ENCODE measurements around the gene CECR2.

Gene CECR2

GRCh38 chr22:17587629-17588028 lies 218.4 kb downstream of the CECR2 start:
- no peak for DNase-seq (ENCODE audit: low read depth)
- no peak for TF ChIP-seq CTCF (conservative IDR thresholded peaks at IDR 0.05; ENCODE audit: control insufficient read depth, insufficient read depth, low read depth, low read length)
- H3K4me3 ChIP-seq (ENCODE audit: control insufficient read depth, low read depth, low read length): no peak overlapping the region

- no peak overlapping the region for H3K4me3 ChIP-seq (ENCODE audit: control insufficient read depth, low read depth, low read length)
- no peak for DNase-seq (ENCODE audit: low read depth)
- TF ChIP-seq CTCF (conservative IDR thresholded peaks at IDR 0.05; ENCODE audit: control insufficient read depth, insufficient read depth, low read depth, low read length): no peak
Observed at GRCh38 chr22:17588606-17589005, 219.3 kb downstream of the CECR2 start.

GRCh38 chr22:17589810-17590375 lies 220.6 kb downstream of the CECR2 start:
- DNase-seq (ENCODE audit: low read depth): no peak
- TF ChIP-seq CTCF (conservative IDR thresholded peaks at IDR 0.05; ENCODE audit: control insufficient read depth, insufficient read depth, low read depth, low read length): no peak
- no peak overlapping the region for H3K4me3 ChIP-seq (ENCODE audit: control insufficient read depth, low read depth, low read length)

GRCh38 chr22:17590586-17590985 lies 221.3 kb downstream of the CECR2 start:
- DNase-seq (ENCODE audit: low read depth): no peak
- no peak for TF ChIP-seq CTCF (conservative IDR thresholded peaks at IDR 0.05; ENCODE audit: control insufficient read depth, insufficient read depth, low read depth, low read length)
- no peak overlapping the region for H3K4me3 ChIP-seq (ENCODE audit: control insufficient read depth, low read depth, low read length)

DNA sequence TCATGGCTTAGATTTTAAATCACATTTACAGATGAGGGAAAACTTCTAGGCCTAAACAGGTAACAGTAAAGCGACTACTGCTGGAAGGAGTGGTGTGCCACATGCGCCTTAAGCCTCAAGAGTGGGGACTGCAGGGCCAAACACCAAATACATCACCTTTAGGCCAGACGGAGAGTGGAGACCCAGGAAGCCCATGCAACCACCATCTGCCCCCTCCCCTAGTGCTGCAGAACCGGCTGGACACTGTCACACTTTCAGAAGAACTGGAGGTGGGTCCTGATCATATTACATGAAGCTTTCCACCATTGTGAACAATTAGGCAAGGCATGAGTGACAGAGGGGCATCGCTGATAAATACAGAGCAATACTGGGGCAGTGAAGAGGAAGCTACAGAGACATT lies 222.9 kb downstream of the CECR2 start:
- no peak overlapping the region for H3K4me3 ChIP-seq (ENCODE audit: control insufficient read depth, low read depth, low read length)
- DNase-seq (ENCODE audit: low read depth): no peak
- TF ChIP-seq CTCF (conservative IDR thresholded peaks at IDR 0.05; ENCODE audit: control insufficient read depth, insufficient read depth, low read depth, low read length): no peak

DNA sequence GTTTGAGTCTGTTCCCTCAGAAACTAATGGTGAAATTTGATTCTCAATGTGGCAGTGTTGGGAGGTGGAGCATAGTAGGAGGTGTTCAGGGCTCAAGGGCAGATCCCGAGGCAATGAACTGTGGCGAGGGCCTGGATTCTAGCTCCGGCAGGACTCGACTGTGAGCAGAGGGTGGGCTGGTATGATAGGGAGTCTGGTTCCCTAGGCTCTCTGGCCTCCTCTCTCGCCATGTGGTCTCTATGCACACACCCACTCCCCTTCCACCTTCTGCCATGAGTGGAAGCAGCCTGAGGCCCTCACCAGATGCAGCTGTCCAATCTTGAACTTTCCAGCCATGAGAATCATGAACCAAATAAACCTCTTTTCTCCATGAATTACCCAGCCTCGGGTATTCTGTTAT lies 227.0 kb downstream of the CECR2 start:
- DNase-seq (ENCODE audit: low read depth): no peak
- no peak overlapping the region for H3K4me3 ChIP-seq (ENCODE audit: control insufficient read depth, low read depth, low read length)
- no peak for TF ChIP-seq CTCF (conservative IDR thresholded peaks at IDR 0.05; ENCODE audit: control insufficient read depth, insufficient read depth, low read depth, low read length)

DNA sequence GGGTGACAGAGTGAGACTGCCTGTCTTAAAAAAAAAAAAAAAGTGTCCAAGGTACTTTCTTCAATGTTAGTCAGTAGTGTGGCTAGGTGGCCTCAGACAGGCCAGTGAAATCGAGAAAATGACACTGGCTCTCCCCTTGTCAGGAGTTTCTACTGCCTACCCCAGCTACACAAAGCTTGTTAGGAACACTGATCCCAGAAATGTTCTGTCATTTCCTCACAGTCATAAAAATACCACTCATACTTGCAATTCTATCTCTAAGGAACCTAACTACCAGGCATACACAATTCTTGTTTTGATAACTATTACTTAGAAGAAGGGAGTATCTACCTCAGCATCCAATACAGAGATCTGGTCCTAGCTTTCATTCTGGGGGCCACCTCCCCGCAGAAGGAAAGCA lies 228.0 kb downstream of the CECR2 start:
- no peak for DNase-seq (ENCODE audit: low read depth)
- H3K4me3 ChIP-seq (ENCODE audit: control insufficient read depth, low read depth, low read length): no peak overlapping the region
- no peak for TF ChIP-seq CTCF (conservative IDR thresholded peaks at IDR 0.05; ENCODE audit: control insufficient read depth, insufficient read depth, low read depth, low read length)

Data from fibroblast of mammary gland (primary cell).